ENCODE measurements around the gene TNPO3.
"Not testable (repeated sequence)": the region's sequence is repeated elsewhere in the genome, so short reads cannot be mapped to it uniquely, and the experiment has no call there.

TNPO3 gene

DNA sequence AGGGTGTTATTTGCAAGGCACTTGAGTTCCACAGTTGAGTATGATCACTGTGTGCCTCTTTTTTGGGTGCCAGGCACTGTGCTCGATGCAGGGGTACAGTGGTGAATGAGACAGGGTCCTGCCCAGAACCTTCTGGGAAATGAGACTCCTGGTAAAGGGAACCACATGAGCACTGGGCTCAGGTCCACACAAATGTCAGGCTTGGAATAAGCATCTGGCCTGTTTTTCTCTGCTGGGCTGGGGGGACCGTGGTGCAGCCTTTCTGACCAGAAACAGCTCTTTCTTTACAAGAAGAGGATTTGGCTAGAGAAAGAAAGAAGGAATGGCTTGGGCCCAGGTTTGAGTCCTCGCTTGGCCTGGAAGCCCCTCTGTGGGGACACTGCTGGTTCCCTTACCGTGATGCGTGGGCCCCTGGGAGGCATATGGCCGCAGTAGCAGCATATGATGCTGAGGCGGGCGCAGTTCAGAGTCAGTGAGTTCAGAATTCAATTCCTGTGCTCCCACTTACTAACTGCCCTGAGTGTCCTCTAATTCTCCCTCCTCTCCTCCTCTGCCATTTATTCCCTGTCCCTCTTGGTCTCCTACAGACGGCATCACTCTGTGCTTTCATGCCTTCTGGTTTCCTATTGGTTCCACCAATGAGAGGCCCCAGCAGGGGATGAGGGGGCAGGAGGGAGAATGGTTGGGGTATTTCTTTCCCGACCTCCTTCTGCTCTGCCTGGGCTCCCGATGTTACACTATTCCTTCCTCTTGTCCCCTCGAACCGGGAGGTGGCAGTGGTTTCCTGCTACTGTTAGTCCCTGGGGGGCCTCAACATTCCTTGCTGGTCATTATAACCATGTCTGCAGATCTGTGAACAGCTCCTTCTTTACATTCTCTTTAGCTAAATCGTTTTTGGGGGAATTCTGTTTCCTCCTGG is 134.8 kb downstream of the TNPO3 start:
- no peak for DNase-seq

DNA sequence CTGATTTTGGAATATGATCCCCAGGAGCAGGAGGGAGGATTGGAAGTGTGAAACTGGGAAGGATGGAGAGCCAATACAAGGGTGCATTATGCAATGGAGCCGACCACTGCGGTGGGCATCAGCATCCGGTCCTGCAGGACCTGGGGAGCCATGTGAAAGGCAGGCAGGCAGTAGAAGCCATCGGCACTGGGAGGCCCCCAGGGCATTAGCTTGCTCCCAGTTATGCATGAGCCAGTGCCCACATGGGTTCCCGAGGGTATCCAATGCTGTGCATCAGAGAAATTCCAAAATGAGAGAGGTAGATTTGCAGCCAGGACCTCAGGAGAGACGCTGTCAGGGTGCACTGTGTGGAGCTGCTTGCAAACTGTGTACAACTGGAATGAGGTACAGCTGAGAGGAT is 135.7 kb downstream of the TNPO3 start:
- no peak for DNase-seq

DNA sequence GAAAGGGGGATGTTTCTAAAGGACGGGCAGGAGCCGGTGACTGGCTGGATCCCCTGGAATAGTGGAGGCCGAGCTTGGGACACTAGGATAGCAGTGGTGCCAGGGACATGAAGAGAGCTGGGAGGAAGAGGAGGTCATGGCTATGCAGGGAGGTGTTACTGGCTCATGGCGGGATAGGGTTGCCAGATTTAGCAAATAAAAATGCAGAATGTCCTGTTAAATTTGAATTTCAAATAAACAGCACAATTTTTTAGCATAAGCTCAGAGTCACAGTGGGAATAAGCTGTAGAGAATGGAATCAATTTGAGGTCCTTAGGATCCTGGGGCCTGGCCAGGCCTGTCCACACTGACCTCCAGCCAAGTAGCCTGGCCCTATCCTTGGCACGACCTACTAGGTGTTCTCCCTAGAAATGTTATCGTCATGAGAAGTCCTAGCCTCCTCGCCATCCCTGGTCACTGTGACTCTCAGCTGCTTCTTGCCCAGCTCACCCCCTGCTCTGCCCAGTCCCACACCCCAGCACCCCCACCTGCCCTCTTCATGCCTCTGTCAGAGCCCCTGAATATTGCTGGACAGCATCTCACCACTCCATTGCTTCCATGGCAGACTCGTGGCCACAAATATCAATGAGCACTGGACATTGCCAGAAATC is 136.8 kb downstream of the TNPO3 start:
- DNase-seq: no peak

GRCh38 chr7:128917122-128917521 is 137.8 kb downstream of the TNPO3 start:
- DNase-seq: no peak

DNA sequence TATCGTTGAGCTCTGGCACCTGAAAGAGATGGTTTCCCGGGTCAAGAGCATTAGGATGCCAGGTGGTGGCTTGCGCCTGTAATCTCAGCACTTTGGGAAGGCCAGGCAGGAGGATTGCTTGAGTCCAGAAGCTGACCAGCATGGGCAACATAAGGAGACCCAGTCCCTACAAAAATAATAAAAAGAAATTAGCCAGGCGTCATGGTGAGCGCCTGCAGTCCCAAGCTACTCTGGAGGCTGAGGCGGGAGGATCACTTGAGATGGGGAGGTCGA is 138.3 kb downstream of the TNPO3 start:
- DNase-seq: no peak

DNA sequence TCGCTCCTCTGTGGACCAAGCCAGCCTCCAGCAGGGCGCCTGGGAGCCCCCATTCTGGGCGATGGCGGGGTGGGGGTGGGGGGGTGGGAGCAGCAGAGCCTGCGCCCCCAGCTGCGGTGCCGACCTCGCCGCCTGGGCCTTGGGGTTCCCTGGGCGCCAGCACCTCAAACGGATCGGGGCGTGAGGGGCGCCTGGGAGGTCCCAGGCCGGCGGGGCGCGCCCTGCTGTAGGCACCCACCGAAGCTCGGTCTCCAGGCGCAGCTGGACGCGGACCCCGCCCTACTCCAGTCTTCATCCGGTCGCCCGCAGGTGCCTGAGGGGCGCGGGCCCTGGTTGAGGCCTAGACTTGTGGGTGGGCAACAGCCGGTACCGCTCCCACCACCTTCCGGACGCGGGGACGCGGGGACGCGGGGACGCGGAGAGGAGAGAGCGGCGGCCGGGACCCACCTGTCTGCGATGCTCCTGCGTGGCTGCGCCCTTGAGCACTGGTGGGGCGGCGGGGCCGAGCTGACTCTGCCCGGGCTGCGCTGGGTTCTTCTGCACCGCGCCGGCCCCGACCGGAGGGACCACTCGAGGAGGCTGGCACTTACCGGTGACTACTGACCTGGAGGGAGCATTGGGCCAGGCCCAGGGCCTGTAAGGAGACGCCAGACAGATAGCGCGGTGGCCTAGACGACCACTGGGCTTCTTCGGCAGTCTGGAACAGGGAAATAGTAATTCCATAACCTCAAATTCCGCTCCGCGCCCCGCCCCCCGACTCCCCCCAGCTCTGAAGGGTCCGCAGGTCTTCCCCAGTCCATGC is 138.9 kb downstream of the TNPO3 start:
- DNase-seq: no peak

DNA sequence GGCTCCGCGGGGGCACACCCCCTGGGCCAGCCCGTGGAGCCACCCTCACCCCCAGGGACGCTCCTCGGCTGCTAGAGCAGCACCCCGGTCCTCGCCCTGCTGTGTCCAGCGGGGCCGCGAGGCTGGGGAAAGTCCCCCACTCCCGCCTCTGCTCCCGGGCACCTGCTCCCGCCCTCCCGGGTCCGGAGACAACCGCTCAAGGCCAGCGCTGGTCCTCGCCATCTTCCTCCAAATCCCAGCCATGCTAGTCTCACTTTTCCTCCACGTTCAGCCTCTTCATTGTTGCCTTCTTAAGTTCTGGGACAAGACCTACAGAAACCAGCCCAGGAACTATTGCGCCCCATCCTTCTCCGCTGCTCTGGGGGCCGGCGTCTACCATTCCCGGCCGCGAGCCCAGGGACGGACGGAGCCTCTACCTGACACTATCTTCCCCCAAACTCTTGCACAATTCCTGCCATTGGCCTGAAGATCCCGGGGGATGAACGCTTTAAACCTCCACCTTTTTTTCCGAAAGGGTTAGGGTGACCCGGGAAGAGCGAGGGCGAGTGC is 139.6 kb downstream of the TNPO3 start:
- no peak for DNase-seq

DNA sequence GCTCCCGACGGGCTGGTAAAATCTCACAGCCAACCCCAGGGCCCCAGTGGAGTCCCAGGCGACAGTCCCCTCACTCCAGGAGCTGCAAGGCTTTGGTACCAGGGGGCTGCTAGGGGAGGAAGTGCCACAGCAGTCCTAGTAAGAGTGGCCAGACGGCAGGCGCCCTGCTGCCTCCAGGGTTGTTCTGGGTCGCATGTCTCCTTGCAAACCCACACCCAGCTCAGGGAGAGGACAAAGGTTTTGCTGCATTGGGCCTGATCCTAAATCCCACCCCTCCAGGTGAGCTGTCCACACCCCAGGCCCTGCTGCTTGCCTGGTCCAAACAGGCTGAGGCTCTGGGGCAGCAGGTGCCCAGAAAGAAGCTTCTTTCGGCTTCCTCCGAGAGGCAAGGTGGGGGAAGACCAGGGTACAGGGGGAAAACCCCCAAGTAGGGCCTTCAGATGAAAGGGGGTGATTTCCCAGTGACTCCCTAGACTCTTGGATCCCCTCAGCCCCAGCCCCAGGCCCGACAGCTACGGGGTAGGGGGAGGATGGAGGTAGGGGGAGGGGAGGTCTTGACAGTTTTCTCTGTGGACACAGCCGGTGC is 140.3 kb downstream of the TNPO3 start:
- DNase-seq: no peak

DNA sequence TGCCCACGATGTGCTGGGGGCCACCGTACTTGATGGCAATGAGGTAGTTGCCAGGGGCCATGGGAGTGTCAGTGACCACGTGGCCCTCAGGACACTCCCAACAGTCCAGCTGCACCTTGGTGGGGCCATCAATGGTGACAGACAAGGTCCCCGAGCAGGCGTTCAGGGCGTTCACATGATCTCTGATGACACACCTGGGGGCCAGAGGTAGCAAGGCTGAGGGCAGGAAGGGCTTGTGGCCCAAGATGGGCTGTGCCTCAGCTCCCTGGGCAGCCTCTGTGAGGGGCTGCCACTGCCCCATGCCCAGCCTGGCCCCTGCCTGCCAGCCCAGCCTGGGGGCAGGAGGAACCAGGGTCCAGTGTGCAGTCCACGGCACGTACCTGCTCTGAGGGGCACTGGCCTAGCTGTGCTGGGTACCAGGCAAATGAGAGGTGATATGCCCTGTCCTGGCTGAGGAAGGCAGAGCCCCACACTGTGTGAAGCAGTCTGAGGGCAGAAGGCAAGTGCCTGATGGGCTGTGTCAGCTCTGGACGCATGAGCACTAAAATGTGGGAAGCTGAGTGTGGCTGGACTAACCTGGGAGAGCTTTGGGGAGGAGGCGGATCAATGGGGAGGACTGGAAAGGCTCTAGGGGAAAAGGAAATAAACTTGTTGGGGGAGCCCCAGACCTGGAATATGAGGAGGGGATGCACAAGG is 140.9 kb downstream of the TNPO3 start:
- DNase-seq: no peak

GRCh38 chr7:128912709-128913495 is 142.0 kb downstream of the TNPO3 start:
- DNase-seq: not testable (repeated sequence)

GRCh38 chr7:128912281-128912680 is 142.6 kb downstream of the TNPO3 start:
- DNase-seq: no peak

DNA sequence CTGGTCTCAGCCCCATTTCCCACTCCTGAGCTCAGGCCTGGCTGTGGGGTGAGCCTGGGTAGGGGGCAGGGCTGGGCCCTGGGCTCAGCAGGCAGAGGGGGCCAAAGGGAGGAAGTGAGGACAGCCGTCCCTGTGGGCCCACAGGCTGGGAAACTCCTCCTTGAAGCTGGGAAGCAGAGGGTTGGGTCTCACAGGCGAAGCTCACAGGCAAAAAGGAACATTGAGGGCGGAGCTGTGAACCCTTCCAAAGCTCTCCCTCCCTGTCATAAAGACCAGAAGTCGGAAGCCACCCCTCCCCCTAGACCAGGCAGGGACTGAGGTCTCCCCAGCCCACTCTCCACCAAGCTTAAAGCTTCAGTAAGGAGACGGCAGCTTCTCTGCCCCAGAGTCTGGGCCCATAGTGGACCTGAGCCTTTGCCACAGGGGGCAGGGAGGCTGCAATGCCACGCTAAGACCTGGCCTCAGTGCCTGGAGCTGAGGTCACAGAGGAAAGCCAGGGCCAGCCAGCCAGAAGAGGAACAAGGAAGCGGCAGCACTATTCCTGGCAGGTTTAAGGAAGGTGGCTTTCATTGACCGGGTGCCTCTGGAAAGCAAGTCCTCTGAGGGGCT is 143.4 kb downstream of the TNPO3 start:
- DNase-seq: peak in 1 of 2 donors; percentile 19

- no peak for DNase-seq
Measured at GRCh38 chr7:128910569-128910945, 144.4 kb downstream of the TNPO3 start, which contains the start of gene KCP. KCP (minus strand) TSS chr7:128910709; CDS start chr7:128910676, 33 bp downstream.

GRCh38 chr7:128909625-128910568 is 145.0 kb downstream of the TNPO3 start:
- no peak for DNase-seq

DNA sequence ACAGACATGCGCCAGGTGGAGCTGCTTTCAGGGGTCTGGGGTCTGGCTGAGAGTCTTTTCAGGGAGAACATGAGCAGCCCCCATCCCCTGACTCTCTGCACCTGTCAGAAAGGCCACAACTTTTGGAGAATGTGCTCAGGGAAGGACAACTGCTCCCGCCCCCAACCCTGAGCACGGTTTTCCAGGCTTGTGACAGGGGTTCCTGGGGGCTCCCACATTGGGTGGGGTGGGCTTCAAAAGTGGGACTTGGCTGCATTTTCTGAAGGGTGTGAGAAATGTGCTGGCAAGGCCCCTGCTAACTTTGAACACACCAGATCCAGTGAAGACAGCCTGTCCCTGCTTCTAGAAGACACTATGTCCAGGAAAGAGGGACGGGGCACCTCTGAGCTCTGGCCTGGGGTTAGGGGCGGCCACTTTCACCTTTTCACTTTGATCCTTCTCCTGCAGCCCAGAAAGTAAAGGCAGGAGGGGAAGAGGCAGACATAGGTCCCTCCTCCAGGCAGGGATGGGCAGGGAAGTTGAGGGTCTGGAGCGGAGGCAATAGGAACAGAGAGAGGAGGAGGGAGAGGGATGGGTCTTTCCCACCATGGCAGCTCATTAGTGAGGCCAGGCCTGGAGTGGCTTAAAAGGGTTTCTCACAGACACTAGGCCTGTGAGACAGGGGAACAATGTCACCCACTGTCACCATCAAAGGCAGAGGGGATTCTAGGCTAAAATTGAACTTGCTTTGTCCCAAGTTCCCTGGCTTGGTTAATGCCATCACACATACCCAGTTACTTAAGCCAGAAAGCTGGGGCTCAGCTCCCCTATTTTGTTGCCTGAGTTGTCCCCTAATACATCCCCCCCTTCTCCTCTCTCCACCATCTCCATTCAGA is 145.9 kb downstream of the TNPO3 start:
- DNase-seq: no peak

- no peak for DNase-seq
Measured at GRCh38 chr7:128906766-128907559, 147.9 kb downstream of the TNPO3 start.

GRCh38 chr7:128906001-128906765 is 148.7 kb downstream of the TNPO3 start:
- no peak for DNase-seq

Measured in inflammatory macrophage treated with lipopolysaccharide for 1 hour (primary cell).